SU-DHL-6 (cell line): ENCODE data around the gene ATP9A.

ENCODE experiments used
- H2AFZ ChIP-seq: fragments of 200-600 bp; sonication (generic); 2 replicates; pipeline ENCODE4 v1.6.1; 2014; ENCODE audit warnings: low read depth, mild to moderate bottlenecking, moderate library complexity, mixed read lengths, antibody characterized with exemption, low read length; ENCODE audit not compliant: severe bottlenecking
- H3F3A ChIP-seq: fragments of 200-600 bp; shearing (Covaris generic); 2 replicates; pipeline ENCODE4 v1.6.0; 2016; ENCODE audit warnings: antibody characterized with exemption, mild to moderate bottlenecking; ENCODE audit not compliant: insufficient read depth
- H3K27ac ChIP-seq: fragments of 200-600 bp; sonication (generic); 2 replicates; pipeline ENCODE4 v1.5.1; 2016; ENCODE audit warnings: low read depth, mild to moderate bottlenecking, low read length, moderate library complexity, mixed read lengths
- H3K27me3 ChIP-seq: fragments of 200-600 bp; sonication (generic), shearing (Covaris generic); 2 replicates; pipeline ENCODE4 v1.6.0; 2014; ENCODE audit warnings: mild to moderate bottlenecking, low read length
- H3K36me3 ChIP-seq: fragments of 200-600 bp; sonication (generic); 2 replicates; pipeline ENCODE4 v1.6.1; 2014; ENCODE audit warnings: mild to moderate bottlenecking, low read length, mixed read lengths
- H3K4me2 ChIP-seq: fragments of 300-600, 200-600 bp; shearing (Covaris generic), sonication (generic); 2 replicates; pipeline ENCODE4 v1.6.0; 2014; ENCODE audit warnings: low read length, low read depth, mild to moderate bottlenecking; ENCODE audit not compliant: poor library complexity, severe bottlenecking
- H3K4me3 ChIP-seq: fragments of 200-600 bp; sonication (generic); 2 replicates; pipeline ENCODE4 v1.5.1; 2014; ENCODE audit warnings: antibody characterized with exemption, low read length, mild to moderate bottlenecking, mixed read lengths; ENCODE audit not compliant: insufficient read depth, poor library complexity, severe bottlenecking
- H3K79me2 ChIP-seq: fragments of 200-600 bp; sonication (generic); 2 replicates; pipeline ENCODE4 v1.6.1; 2014; ENCODE audit warnings: mild to moderate bottlenecking, low read length, moderate library complexity; ENCODE audit not compliant: insufficient read depth
- H3K9ac ChIP-seq: fragments of 200-600 bp; sonication (generic); 2 replicates; pipeline ENCODE4 v1.7.0; 2014; ENCODE audit warnings: mild to moderate bottlenecking, low read length
- H3K9me2 ChIP-seq: fragments of 200-600 bp; sonication (generic); replicated peaks from 2 replicates; pipeline ENCODE4 v1.6.1; 2014; ENCODE audit warnings: low read length; ENCODE audit not compliant: insufficient read depth
- H3K9me3 ChIP-seq: fragments of 200-600 bp; sonication (generic); 2 replicates; pipeline ENCODE4 v1.6.1; 2014; ENCODE audit warnings: low read length, mixed read lengths; ENCODE audit not compliant: insufficient read depth
- H4K20me1 ChIP-seq: fragments of 200-600 bp; sonication (generic); 2 replicates; pipeline ENCODE4 v1.6.1; 2014; ENCODE audit warnings: low read depth, mild to moderate bottlenecking, antibody characterized with exemption, low read length, moderate library complexity, mixed read lengths
- EZH2phosphoT487 ChIP-seq: fragments of 200-600 bp; sonication (generic), shearing (Covaris generic); conservative IDR thresholded peaks from 2 replicates; pipeline ENCODE4 v1.6.1; 2018; ENCODE audit warnings: mild to moderate bottlenecking, antibody characterized with exemption, low read length, moderate library complexity, mixed read lengths
- TF ChIP-seq, protein P1 (sequence below): fragments of 200-600 bp; sonication (generic); IDR thresholded peaks from one replicate; pipeline ENCODE4 v1.5.1; 2017; ENCODE audit warnings: antibody characterized with exemption, mild to moderate bottlenecking, low read length, moderate library complexity; ENCODE audit not compliant: insufficient read depth, poor library complexity, severe bottlenecking

The ATP9A gene

DNA sequence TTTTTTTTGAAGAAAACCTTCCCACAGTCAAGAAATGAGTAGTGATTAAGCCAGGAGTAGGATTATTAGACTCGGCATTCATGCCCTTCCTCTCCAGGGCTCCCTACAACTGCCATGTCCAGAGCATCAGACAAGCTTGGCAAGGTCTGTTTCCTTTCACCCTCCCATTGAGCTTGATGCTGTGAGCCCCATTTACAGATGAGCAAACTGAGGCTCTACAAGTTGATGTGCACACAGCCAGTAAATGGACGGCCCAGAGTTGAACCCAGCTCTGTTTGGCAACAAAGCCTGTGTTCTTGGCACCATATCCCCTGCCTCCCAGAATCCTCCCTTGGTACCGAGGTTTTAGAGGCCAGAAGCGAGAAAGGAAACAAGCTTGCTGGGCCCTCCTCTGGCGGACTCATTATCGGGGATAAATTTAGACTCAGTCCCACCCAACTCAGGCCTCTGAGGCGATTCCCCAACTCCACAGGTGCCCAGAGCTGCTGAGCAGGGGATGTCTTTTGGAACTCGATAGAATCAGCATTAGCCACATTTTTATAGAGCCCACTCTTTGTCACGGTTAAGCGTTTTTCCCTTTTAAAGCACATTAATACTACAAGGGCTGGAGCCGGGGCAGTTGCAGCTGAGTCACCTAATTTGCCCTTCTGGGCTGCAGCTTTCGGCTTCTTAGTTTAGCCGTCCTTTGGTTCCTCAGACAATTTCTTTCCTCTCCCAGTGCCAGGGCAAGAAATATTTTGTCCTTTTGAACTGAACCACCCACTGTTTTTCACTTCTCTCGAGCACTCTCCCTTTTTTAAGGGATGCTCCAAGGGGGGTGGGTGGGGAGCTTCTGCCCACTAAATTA lies 202.7 kb downstream of the ATP9A start:
- Histone ChIP-seq H3K79me2 (no peaks in the 10 kb centered on the region), H3F3A (no peaks in the 10 kb centered on the region), H3K4me3 (no peak overlapping the region), H3K9me3 (no peaks in the 10 kb centered on the region), H3K9ac (no peak overlapping the region), H3K36me3 (no peaks in the 10 kb centered on the region), H3K27ac (no peak overlapping the region), H3K4me2 (no peak overlapping the region), H2AFZ (no peak overlapping the region), H3K9me2 (no peaks in the 10 kb centered on the region), H4K20me1 (no peaks in the 10 kb centered on the region), H3K27me3 (no peaks in the 10 kb centered on the region)
- TF ChIP-seq, protein P1, sequence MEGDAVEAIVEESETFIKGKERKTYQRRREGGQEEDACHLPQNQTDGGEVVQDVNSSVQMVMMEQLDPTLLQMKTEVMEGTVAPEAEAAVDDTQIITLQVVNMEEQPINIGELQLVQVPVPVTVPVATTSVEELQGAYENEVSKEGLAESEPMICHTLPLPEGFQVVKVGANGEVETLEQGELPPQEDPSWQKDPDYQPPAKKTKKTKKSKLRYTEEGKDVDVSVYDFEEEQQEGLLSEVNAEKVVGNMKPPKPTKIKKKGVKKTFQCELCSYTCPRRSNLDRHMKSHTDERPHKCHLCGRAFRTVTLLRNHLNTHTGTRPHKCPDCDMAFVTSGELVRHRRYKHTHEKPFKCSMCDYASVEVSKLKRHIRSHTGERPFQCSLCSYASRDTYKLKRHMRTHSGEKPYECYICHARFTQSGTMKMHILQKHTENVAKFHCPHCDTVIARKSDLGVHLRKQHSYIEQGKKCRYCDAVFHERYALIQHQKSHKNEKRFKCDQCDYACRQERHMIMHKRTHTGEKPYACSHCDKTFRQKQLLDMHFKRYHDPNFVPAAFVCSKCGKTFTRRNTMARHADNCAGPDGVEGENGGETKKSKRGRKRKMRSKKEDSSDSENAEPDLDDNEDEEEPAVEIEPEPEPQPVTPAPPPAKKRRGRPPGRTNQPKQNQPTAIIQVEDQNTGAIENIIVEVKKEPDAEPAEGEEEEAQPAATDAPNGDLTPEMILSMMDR = no peak
- TF ChIP-seq EZH2phosphoT487 = no peak

DNA sequence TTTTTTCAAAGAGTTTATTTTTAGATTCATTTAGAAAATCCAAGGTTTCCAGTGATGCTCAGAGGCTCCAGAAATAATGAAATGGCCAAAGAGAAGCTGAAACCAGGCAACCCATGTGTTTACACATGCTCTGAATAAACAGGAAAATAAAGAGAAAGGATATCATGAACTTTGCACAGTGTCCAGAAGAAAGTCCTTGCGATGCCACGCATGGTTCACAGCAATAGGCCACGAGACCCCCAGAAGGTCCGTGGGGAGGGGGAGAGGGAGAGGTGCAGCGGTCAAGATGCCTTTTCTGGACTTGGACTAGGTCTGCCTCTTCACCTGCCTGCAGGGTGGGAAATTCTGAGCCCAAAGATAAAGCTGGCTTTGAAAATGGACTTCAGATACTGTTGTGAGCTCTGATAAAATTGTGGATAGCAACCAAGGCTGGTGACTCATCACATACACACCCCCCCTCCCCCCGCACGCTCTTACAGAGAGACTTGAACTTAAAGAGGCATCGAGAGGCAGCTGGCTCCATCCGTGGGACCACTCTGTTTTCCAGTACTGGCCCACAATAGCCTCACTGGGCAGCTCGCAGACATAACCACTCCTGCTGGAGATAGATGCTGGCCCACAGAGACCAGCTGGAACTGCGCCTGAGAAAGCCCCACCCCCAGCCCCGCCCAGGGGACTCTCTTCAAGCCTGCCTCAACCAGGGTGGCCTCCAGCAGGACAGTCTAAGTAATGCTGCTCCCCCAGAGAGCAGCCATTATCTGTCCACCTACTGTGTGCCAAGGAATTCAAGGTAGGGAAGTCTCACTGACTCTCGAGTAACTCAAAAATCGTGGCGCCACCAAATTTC lies 204.5 kb downstream of the ATP9A start:
- TF ChIP-seq, protein P1 = no peak
- TF ChIP-seq EZH2phosphoT487 = no peak
- H3F3A ChIP-seq = no peaks in the 10 kb centered on the region
- H3K36me3 ChIP-seq = no peaks in the 10 kb centered on the region
- H2AFZ ChIP-seq = no peak overlapping the region
- no peaks in the 10 kb centered on the region for H3K9me2 ChIP-seq
- no peak overlapping the region for H3K4me3 ChIP-seq
- no peaks in the 10 kb centered on the region for H3K9me3 ChIP-seq
- no peaks in the 10 kb centered on the region for H3K27me3 ChIP-seq
- no peak overlapping the region for H3K9ac ChIP-seq
- no peaks in the 10 kb centered on the region for H4K20me1 ChIP-seq
- no peaks in the 10 kb centered on the region for H3K79me2 ChIP-seq
- no peak overlapping the region for H3K4me2 ChIP-seq
- no peak overlapping the region for H3K27ac ChIP-seq

DNA sequence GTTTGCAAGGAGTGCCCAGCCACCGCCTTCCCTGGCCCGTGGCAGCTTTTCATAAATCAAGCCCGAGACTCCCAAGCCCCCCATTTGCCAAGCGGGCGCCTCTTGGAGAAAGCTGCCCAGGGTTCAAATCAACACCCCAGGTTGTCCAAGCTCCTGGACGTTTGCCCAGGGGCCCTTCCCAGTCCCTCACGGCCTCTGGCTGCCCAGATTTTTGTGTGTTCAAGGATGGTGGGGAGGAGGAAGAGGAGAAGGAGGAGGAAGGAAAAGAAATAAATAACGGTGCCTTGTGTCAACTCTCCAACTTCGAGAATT lies 205.1 kb downstream of the ATP9A start:
- H3K4me2 ChIP-seq = no peak overlapping the region
- no peaks in the 10 kb centered on the region for H3K79me2 ChIP-seq
- H3K9me2 ChIP-seq = no peaks in the 10 kb centered on the region
- no peaks in the 10 kb centered on the region for H3K9me3 ChIP-seq
- H3F3A ChIP-seq = no peaks in the 10 kb centered on the region
- H2AFZ ChIP-seq = no peak overlapping the region
- no peaks in the 10 kb centered on the region for H3K27me3 ChIP-seq
- H3K9ac ChIP-seq = no peak overlapping the region
- no peaks in the 10 kb centered on the region for H3K36me3 ChIP-seq
- no peak overlapping the region for H3K27ac ChIP-seq
- no peak for TF ChIP-seq EZH2phosphoT487
- TF ChIP-seq, protein P1 = no peak
- H4K20me1 ChIP-seq = no peaks in the 10 kb centered on the region
- no peak overlapping the region for H3K4me3 ChIP-seq
